HepG2 (cell line): Measurements from ENCODE around the gene CD4. TPM values are rescaled to one million over a fixed set of nuclear protein-coding genes. Genes with fewer than 3 reads are reported as not detected.

ENCODE experiments used
- BRF2 ChIP-seq: sonication (generic); formaldehyde crosslinking; IDR thresholded peaks from 2 replicates; pipeline ENCODE4 v1.8.1; 2022; ENCODE audit warnings: mild to moderate bottlenecking, missing genetic modification reagents
- HHEX ChIP-seq: IDR thresholded peaks from 2 replicates; pipeline ENCODE4 v1.6.1; 2016; ENCODE audit warnings: control low read depth
- MEF2D ChIP-seq: sonication (generic); formaldehyde crosslinking; IDR thresholded peaks from 2 replicates; pipeline ENCODE4 v1.5.1; 2020; ENCODE audit warnings: mild to moderate bottlenecking, missing genetic modification reagents
- MLXIP ChIP-seq: sonication (generic); formaldehyde crosslinking; IDR thresholded peaks from 2 replicates; pipeline ENCODE4 v1.9.0; 2021; ENCODE audit warnings: missing genetic modification reagents, borderline replicate concordance
- REL ChIP-seq: sonication (generic); formaldehyde crosslinking; conservative IDR thresholded peaks from 2 replicates; pipeline ENCODE4 v1.8.0; 2022; ENCODE audit warnings: mild to moderate bottlenecking, missing genetic modification reagents, moderate library complexity
- YEATS4 ChIP-seq: sonication (generic); formaldehyde crosslinking; IDR thresholded peaks from 2 replicates; pipeline ENCODE4 v1.4.0; 2020; ENCODE audit warnings: missing genetic modification reagents, borderline replicate concordance
- ZBTB14 ChIP-seq: sonication (generic); formaldehyde crosslinking; IDR thresholded peaks from 2 replicates; pipeline ENCODE4 v1.4.0; 2020; ENCODE audit warnings: missing genetic modification reagents
- ZKSCAN5 ChIP-seq: sonication (generic); formaldehyde crosslinking; IDR thresholded peaks from 2 replicates; pipeline ENCODE4 v1.5.1; 2020; ENCODE audit warnings: mild to moderate bottlenecking, missing genetic modification reagents
- ZNF251 ChIP-seq: sonication (generic); formaldehyde crosslinking; IDR thresholded peaks from 2 replicates; pipeline ENCODE4 v1.9.0; 2021; ENCODE audit warnings: mild to moderate bottlenecking, missing genetic modification reagents
- ZNF431 ChIP-seq: sonication (generic); formaldehyde crosslinking; IDR thresholded peaks from 2 replicates; pipeline ENCODE4 v1.9.0; 2022; ENCODE audit warnings: missing genetic modification reagents, low read depth, mild to moderate bottlenecking, borderline replicate concordance
- ZNF484 ChIP-seq: sonication (generic); formaldehyde crosslinking; IDR thresholded peaks from 2 replicates; pipeline ENCODE4 v1.5.1; 2020; ENCODE audit warnings: mild to moderate bottlenecking, low read depth, missing genetic modification reagents, borderline replicate concordance
- ZNF512B ChIP-seq: sonication (generic); formaldehyde crosslinking; IDR thresholded peaks from 2 replicates; pipeline ENCODE4 v1.5.1; 2020; ENCODE audit warnings: missing genetic modification reagents, mild to moderate bottlenecking, borderline replicate concordance
- ZNF546 ChIP-seq: sonication (generic); formaldehyde crosslinking; conservative IDR thresholded peaks from 2 replicates; pipeline ENCODE4 v1.8.1; 2023; ENCODE audit warnings: mild to moderate bottlenecking, missing genetic modification reagents
- polyA plus RNA-seq, 8 experiments: library from polyadenylated mRNA; depleted of rRNA in 3 of 8; stranded (reverse) in 7 of 8; unstranded in 1 of 8; fragments of >200 nt; fragmentation: Illumina TruSeq in 4 of 8; extraction: Trizol in 4 of 8; gene quantifications; 2 replicates each; pipeline versions ENCODE4 v1.2.1 to v1.2.3, GENCODE V29; 2011 to 2016; ENCODE audit warnings: low read depth in 4 of 8, missing spikeins in 1 of 8, mixed read lengths in 1 of 8; ENCODE audit not compliant: insufficient read depth in 1 of 8
- total RNA-seq, 5 experiments: library from RNA; depleted of rRNA; stranded (reverse); fragments of >200 nt; fragmentation: Illumina TruSeq; extraction: Trizol; gene quantifications; 2 replicates each; pipeline ENCODE4 v1.2.3, GENCODE V29; 2016; ENCODE audit warnings: low read depth in 1 of 5
- TF ChIP-seq, protein P1 (sequence below): sonication (generic); formaldehyde crosslinking; IDR thresholded peaks from 2 replicates; pipeline ENCODE4 v1.9.0; 2021; ENCODE audit warnings: missing genetic modification reagents, mild to moderate bottlenecking, borderline replicate concordance
- TF ChIP-seq, protein P2 (sequence below): sonication (generic); formaldehyde crosslinking; IDR thresholded peaks from 2 replicates; pipeline ENCODE4 v1.5.0; 2020; ENCODE audit warnings: missing genetic modification reagents

Gene CD4
- total and polyA plus RNA-seq, 2 of the 13 experiments (the other 11 are each of a cell fraction or from before 2014, with no cell fraction given) = 0.07 to 0.95 TPM

GRCh38 chr12:6778574-6779550 lies 10.5 kb upstream of the CD4 start (continued):
- TF ChIP-seq, protein P1, sequence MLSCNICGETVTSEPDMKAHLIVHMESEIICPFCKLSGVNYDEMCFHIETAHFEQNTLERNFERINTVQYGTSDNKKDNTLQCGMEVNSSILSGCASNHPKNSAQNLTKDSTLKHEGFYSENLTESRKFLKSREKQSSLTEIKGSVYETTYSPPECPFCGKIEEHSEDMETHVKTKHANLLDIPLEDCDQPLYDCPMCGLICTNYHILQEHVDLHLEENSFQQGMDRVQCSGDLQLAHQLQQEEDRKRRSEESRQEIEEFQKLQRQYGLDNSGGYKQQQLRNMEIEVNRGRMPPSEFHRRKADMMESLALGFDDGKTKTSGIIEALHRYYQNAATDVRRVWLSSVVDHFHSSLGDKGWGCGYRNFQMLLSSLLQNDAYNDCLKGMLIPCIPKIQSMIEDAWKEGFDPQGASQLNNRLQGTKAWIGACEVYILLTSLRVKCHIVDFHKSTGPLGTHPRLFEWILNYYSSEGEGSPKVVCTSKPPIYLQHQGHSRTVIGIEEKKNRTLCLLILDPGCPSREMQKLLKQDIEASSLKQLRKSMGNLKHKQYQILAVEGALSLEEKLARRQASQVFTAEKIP (CRISPR knock-in tag) = no peak
- TF ChIP-seq ZBTB14 (peak; percentile 89), YEATS4 (CRISPR knock-in tag) (peak; percentile 56; the same call in 1 of the 2 replicates), HHEX (no peak), BRF2 (CRISPR knock-in tag) (0 out of 2 replicates have a peak, but pooled peaks have one; percentile 49), MEF2D (peak; percentile 74; the same call in 1 of the 2 replicates), ZNF484 (CRISPR knock-in tag) (no peak), ZKSCAN5 (CRISPR knock-in tag) (peak; percentile 77; the same call in 1 of the 2 replicates), ZNF512B (CRISPR knock-in tag) (peak; percentile 75; the same call in 1 of the 2 replicates), ZNF546 (no peak), ZNF431 (peak; percentile 83), ZNF251 (CRISPR knock-in tag) (no peak), MLXIP (no peak), REL (CRISPR knock-in tag) (no peak)
- TF ChIP-seq, protein P2, sequence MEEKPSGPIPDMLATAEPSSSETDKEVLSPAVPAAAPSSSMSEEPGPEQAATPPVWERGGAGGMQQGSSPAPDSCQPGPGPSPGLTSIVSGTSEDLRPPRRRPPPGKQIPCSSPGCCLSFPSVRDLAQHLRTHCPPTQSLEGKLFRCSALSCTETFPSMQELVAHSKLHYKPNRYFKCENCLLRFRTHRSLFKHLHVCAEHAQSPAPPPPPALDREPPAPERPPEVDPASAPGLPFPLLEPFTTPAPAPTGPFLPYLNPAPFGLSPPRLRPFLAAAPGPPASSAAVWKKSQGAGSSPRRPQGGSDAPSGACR (CRISPR knock-in tag) = 0 out of 2 replicates have a peak, but pooled peaks have one; percentile 7
